Left renal cortex interstitium (tissue), 4 donors: ENCODE results near the gene HERC4. TPM values are rescaled to one million over a fixed set of nuclear protein-coding genes. Genes with fewer than 3 reads are reported as not detected.
"Not testable (repeated sequence)": the region's sequence is repeated elsewhere in the genome, so short reads cannot be mapped to it uniquely, and the experiment has no call there.

Source experiments
- DNase-seq, 4 donors: peaks; one replicate each; pipeline ENCODE4 v3.0.0-alpha.2; 2013; ENCODE audit warnings: low read depth in 4 of 4, low spot score in 2 of 4, missing footprints in 1 of 4
- polyA plus RNA-seq, 4 donors: library from polyadenylated mRNA; unstranded; fragments of 120-200 nt; gene quantifications; one replicate each; pipeline ENCODE4 v1.2.1, GENCODE V29; 2013; ENCODE audit not compliant: insufficient read length in 4 of 4

Gene HERC4
- polyA plus RNA-seq, 4 donors, result 36.5 to 65.5 (median 50.1) TPM

DNA sequence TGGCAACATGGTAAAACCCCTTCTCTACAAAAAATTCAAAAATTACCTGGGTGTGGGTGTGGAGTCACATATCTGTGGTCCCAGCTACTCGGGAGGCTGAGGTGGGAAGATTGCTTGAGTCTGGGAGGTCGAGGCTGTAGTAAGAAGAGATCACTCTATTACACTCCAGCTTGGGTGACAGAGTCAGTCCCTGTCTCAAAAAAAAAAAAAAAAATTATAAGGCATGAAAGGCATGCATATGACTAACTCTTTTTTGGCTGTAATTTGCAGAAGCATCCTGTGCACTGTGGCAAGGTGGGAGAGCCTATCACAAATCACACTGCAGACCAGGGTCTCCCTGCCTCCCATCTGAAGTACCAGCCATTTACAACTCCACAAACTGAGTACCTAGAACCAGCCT lies 20.1 kb upstream of the HERC4 start:
- DNase-seq, result no peak

- no peak for DNase-seq
Observed at GRCh38 chr10:68092512-68092911, 17.4 kb upstream of the HERC4 start.

GRCh38 chr10:68090586-68090985 lies 15.5 kb upstream of the HERC4 start:
- no peak for DNase-seq

DNA sequence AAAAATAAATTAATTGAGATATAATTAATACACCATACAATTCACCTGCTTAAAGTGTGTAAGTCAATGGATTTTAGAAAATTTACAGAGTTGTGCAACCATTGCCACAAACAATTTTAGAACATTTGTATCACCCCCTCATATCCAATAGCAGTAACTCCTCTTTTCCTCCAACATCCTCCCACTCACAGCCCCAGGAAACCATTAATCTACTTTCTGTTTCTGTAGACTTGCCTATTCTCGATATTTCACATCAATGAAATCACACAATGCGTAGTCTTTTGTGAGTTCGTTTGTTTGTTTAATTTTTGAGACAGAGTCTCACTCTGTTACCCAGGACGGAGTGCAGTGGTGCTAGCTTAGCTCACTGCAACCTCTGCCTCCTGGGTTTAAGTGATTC lies 13.7 kb upstream of the HERC4 start:
- DNase-seq, result no peak

GRCh38 chr10:68087685-68088401 lies 12.8 kb upstream of the HERC4 start:
- no peak for DNase-seq

DNA sequence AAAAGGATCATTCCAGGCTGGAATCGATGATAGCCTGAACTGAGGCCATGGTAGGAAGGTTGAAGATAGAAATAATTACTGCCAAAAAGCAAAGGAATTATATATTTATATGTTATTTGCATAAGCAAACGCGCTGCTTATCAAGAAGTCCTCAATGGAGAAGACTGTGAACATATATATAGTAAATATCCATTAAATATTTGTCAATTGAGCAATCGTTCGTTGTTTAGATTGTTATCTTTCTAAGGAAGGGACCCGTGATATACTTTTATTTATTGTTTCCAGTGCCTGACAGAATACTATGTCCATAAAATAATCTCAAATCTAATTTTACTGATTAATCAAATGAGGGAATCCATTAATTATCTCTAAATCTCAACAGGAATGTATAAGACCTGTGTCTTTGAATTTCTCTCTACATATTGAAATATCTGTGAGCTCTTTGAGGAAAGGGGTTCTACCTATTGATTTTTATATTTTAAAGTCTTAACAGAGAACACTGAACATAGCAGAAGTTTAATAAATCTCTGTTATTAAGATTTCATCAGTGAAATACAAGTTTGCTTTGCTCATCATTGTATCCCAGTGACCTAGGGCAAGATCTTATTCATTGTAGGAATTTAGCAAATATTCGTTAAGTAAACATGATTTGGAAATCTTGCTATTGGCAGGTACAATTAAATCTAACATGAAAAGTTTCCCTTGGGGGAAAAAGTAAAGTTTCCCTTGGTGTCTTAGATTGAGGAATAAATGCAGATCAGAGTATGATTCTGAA lies 12.0 kb upstream of the HERC4 start:
- no peak for DNase-seq

GRCh38 chr10:68086011-68086410 lies 10.9 kb upstream of the HERC4 start:
- no peak for DNase-seq

GRCh38 chr10:68084469-68084868 lies 9.4 kb upstream of the HERC4 start:
- no peak for DNase-seq

- DNase-seq, result no peak
Observed at GRCh38 chr10:68083953-68084352, 8.9 kb upstream of the HERC4 start.

DNA sequence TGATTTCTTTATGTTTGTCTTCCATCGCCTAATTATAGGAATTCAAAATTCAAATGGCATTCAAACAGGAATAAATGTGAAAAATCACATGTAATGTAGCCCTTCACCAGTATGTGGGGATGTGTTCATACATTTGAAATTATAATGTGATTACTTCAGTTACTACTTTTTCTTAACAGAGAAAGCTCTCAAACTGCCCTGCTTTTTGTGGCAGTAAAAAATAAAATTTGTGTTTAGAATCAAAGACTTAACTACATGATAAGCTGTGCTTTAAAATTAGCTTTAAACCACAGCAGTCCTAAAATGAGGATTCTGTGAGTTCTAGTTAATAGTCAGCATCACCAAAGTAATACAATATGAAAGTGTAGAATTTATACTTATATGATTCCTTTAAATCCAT lies 7.8 kb upstream of the HERC4 start:
- DNase-seq, result peak in 1 of 4 donors; percentile 10

DNA sequence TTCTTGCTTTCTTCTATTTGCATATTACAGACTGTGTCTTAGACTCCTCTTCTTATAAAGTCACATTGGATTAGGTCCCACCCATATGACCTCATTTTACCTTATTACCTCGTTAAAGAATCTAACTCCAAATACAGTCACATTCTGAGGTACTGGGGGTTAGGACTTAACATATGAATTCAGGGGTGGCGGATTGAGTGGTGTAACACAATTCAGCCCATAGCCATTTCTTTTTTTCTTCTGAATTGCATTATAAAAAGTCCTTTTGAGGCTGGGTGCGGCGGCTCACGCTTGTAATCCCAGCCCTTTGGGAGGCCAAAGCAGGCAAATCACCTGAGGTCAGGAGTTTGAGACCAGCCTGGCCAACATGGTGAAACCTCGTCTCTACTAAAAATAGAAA lies 6.8 kb upstream of the HERC4 start:
- DNase-seq, result no peak

DNA sequence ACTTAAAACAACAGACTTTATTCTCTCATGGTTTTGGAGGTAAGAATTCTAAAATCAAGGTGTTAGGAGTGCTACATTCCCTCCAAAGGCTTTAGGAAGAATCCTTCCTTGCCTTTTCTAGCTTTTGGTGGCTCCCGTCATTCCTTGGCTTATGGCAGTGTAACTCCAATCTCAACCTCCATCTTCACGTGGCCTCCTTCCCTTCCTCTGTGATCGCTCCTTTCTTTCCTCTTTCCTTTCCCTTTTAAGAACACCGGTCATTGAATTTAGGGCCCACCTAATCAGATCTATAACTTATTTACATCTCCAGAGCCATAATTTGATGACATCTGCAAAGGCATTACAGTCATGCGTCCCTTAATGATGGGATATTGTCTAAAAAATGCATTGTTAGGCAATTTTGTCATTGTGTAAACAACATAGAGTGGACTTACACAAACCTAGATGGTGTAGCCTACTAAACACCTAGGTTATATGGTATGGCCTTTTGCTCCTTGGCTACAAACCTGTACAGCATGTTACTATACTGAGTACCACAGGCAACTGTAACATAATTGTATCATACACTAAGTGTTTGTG lies 5.9 kb upstream of the HERC4 start:
- DNase-seq, result no peak

- DNase-seq, result no peak
Observed at GRCh38 chr10:68079434-68079833, 4.4 kb upstream of the HERC4 start.

DNA sequence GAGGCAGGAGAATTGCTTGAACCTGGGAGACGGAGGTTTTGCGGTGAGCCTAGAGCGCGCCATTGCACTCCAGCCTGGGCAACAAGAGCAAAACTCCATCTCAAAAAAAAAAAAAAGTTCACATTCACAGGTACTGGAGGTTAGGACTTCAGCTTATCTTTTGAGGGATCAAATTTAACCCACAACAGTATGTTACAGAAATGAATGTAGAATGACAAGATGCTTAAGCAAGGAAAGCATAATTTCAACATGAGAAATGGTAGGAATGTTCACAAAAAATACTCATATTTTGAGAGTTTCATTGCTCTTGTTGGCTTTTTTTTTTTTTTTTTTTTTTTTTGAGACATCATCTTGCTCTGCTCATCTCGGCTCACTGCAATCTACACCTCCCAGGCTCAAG lies 1.9 kb upstream of the HERC4 start:
- no peak for DNase-seq

DNA sequence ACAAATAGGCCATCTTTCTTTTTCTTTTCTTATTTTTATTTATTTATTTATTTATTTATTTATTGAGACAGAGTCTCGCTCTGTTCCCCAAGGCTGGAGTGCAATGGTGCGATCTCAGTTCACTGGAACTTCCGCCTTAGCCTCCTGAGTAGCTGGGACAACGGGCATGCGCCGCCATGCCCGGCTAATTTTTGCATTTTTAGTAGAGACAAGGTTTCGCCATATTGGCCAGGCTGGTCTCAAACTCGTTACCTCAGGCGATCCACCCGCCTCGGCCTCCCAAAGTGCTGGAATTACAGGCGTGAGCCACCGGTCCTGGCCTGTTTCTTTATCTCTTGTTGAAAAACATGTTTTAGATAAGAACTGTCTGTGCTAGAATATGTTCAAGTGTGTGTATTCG lies 998 bp upstream of the HERC4 start:
- not testable (repeated sequence) for DNase-seq

DNA sequence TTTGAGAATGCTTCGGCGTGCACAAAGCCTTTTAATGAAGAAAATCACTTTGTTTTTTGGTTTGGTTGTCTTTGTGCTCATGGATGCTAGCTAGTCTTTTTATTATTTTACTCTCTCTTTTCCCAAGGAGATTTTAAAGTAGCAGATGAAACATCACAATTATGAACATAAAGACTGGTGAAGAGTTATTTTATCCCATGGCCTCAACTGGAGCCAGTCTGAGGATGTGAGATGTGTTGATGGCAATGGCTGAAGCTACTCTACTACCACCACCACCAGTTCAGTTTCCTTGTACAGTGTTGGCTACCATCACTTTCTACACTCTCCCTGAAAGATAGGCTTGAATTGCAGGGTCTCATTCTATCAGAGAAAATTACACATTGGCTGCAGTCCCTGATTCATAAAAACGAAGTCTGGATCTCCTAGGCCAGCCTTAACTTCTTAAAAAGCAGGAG lies 494 bp upstream of the HERC4 start:
- no peak for DNase-seq

GRCh38 chr10:68074031-68074774 lies 880 bp downstream of the HERC4 start:
- peak in 3 of 4 donors; percentile 7 to 37 (median 26) for DNase-seq

DNA sequence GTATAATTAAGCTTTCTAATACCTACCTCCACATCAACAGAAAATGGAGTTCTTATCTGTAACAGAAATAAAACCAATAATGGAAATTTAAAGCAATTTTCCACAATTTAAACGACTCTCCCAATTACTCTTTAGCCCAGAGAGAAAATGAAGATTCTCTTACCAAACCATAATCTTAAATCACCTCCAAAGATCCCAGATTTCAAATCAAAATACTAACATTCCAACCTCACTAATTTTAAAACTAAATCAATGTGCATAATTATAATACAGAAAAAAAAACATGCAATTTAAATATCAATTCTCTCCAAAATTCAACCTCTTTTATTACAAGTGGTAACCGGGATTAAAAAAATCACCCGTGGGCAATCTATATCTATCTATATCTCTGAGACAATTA lies 1.5 kb downstream of the HERC4 start:
- no peak for DNase-seq

GRCh38 chr10:68067508-68067907 lies 7.6 kb downstream of the HERC4 start:
- no peak for DNase-seq

GRCh38 chr10:68067029-68067428 lies 8.1 kb downstream of the HERC4 start:
- no peak for DNase-seq

GRCh38 chr10:68053553-68053952 lies 21.5 kb downstream of the HERC4 start:
- DNase-seq, result no peak
